GM18498 (cell line): ENCODE results near the gene CXCR4.
A peak's percentile ranks its signal among the peaks of the same experiment; 100 is the strongest.

Experiments used
- ATAC-seq: cut with Tn5 transposase; IDR thresholded peaks from one replicate; pipeline ENCODE4 v1.9.1; 2021; ENCODE audit warnings: mild to moderate bottlenecking, moderate library complexity; ENCODE audit not compliant: unreplicated experiment

Gene CXCR4

GRCh38 chr2:136131961-136132824 lies 14.2 kb upstream of the CXCR4 start:
- ATAC-seq: peak; percentile 80

DNA sequence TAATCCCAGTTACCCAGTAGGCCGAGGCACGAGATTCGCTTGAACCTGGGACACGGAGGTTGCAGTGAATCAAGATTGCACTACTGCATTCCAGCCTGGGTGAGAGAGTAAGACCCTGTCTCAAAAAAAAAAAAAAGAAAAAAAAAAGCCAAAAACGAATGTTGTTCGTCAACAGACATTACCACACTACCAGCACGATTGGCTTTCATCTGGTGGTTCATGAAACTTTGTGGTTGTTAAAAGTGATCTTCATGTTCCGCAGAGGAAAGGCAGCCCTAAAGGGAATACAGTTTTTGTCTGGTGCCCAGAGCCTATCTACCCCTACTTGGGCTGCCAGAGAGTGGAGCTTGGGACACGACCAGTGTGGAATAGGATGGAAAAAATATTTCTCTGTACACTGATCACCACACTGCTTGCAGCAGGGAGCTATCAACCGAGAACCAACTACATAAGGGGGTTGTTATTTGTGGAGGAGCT lies 13.6 kb upstream of the CXCR4 start:
- ATAC-seq: peak; percentile 15

GRCh38 chr2:136130511-136130910 lies 12.6 kb upstream of the CXCR4 start:
- no peak for ATAC-seq

- no peak for ATAC-seq
Measured at GRCh38 chr2:136130045-136130444, 12.1 kb upstream of the CXCR4 start.

DNA sequence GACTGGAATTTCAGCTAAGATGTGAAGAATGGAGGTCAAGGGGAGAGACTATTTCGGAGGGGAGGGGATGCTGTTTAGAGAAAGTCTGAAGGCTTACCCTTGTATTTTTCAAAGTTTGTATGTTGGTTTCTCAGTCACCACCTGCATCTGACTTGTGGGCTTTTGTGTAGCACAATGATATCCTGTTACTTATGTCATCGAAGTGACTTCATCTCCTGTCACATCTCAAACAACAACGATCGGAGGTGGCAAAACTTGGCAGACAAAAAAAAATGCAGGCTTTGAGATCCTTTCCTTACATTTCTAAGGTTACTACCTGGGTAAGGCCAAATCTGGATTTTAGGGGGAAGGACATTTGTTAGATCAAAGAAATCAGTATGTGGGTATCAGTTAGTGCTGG lies 11.7 kb upstream of the CXCR4 start:
- ATAC-seq: no peak

DNA sequence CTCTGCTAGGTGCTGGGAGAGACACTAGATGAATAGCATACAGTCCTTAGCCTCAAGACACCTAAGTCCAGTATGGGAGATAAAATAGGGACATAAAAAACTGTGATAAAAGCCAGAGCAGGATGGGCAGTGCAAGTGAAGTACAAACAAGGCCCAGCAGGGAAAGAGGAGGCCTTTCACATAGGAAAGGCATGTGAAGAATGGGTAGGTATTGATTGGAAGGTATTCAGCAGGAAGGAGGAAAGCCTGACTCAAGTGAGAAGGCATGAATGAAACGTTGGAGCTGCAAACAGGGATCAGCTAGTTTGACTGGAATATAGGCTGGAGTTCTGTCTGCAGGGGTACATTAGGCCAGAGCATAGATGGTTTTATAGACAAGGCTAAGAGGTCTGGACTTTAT lies 11.0 kb upstream of the CXCR4 start:
- no peak for ATAC-seq

- no peak for ATAC-seq
Measured at GRCh38 chr2:136128366-136128765, 10.4 kb upstream of the CXCR4 start.

GRCh38 chr2:136127356-136127755 lies 9.4 kb upstream of the CXCR4 start:
- no peak for ATAC-seq

GRCh38 chr2:136126421-136126926 lies 8.5 kb upstream of the CXCR4 start:
- no peak for ATAC-seq

DNA sequence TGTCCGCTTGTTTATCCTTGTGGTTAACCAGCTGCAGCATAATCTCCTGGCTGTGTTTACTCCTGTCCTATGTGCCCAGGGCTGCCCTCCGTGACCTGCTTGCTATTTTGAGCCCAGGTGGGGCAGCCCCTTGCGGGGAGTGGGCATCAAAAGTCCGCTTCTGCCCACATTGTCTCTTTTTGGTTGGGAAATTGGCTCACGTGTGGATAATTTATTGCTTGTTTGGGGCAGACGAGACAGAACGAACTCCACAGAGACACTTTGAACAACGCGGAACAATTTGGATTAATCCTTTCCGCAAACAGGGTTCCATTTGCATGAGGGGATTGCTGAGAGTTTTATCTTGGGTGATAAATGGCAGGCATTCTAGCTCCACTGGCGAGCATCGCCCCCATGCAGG lies 8.1 kb upstream of the CXCR4 start:
- ATAC-seq: no peak

- ATAC-seq: no peak
Measured at GRCh38 chr2:136125236-136125635, 7.3 kb upstream of the CXCR4 start.

DNA sequence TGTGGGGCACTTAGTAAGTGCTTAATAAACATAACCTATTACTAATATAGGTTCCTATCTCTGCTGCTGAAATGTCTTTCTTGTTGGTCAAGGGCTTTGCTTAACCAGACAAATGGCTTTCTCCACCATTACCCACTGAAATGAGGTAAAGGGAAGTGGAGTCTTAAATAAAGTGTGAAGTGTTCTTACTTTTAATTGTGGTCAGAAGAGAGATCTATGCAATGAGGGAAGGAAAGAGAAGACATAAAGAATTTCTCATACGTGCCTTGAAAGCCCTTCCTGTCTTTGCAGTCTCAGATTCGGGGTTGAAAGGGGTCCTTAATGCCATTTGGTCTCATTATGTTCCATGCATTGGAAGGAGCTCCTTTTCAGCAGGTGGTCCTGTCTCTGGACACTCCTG lies 6.9 kb upstream of the CXCR4 start:
- ATAC-seq: no peak

- ATAC-seq: no peak
Measured at GRCh38 chr2:136122661-136123060, 4.7 kb upstream of the CXCR4 start.

- ATAC-seq: no peak
Measured at GRCh38 chr2:136121204-136121910, 3.4 kb upstream of the CXCR4 start.

GRCh38 chr2:136119717-136120675 lies 2.0 kb upstream of the CXCR4 start:
- no peak for ATAC-seq

- no peak for ATAC-seq
Measured at GRCh38 chr2:136118819-136119716, 1.1 kb upstream of the CXCR4 start.

GRCh38 chr2:136117391-136117841 lies 533 bp downstream of the CXCR4 start:
- peak; percentile 27 for ATAC-seq

- ATAC-seq: peak; percentile 63
Measured at GRCh38 chr2:136116813-136117390, 1.0 kb downstream of the CXCR4 start.

DNA sequence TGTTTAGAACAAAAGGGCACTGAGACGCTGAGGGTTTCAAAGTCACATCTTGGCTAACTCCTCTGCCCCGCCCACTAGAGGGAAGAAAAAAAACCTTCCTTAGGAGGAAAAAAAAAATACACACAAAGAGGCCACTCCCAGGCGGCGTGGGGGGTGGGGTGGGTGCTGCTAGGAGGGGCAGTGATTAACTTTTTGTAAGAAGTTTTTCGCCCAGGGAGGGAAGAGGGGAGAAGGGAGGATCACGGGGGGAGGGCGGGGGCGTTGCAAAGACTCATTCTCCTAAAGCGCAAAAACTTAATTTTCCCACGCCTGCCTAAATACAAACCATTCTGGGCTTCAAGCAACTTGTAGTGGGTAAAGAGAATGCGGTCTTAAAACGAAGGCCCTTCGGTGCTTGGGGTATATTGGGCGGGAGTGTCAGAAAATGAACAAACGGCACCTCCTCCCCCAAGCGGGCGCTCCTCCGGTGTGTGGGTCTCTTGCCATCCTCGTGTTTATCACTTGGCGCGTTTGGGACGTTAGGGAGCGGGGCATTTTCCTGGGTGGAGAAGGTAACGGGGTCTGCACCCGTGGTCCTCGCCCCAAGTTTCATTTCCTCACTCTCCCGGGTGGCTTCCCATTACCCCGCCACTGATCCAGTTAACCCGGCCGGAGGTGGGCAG lies 1.7 kb downstream of the CXCR4 start:
- ATAC-seq: peak; percentile 21
